Thoracic aorta (tissue), 2 donors: Measurements from ENCODE around the gene FGD4. TPM values are rescaled to one million over a fixed set of nuclear protein-coding genes. Genes with fewer than 3 reads are reported as not detected.

Source experiments
- ATAC-seq: fragments of 150-250 bp; one replicate; pipeline ENCODE4 v1.8.0; 2017; ENCODE audit warnings: low read depth; ENCODE audit not compliant: insufficient number of reproducible peaks, low FRiP score
- DNase-seq: peaks from one replicate; pipeline ENCODE4 v3.0.0-alpha.2; 2020; ENCODE audit warnings: low spot score
- H3K27ac ChIP-seq, 2 donors: fragments of 200-600 bp; sonication (generic); 1 replicate in 1 of 2; 2 replicates in 1 of 2; pipeline ENCODE4 v1.5.1; 2016; ENCODE audit warnings: mild to moderate bottlenecking in 2 of 2, moderate library complexity in 2 of 2
- H3K27me3 ChIP-seq: fragments of 200-600 bp; sonication (generic); replicated peaks from 2 replicates; pipeline ENCODE4 v1.6.0; 2016; ENCODE audit warnings: mild to moderate bottlenecking; ENCODE audit not compliant: insufficient read depth
- H3K36me3 ChIP-seq: fragments of 200-600 bp; sonication (generic); one replicate; pipeline ENCODE4 v1.5.1; 2016
- H3K4me1 ChIP-seq, 2 donors: fragments of 200-600 bp; sonication (generic); 1 replicate in 1 of 2; 2 replicates in 1 of 2; pipeline versions ENCODE4 v1.5.1 to v1.6.0; 2016; ENCODE audit warnings: low read depth in 2 of 2, mild to moderate bottlenecking in 1 of 2; ENCODE audit not compliant: control insufficient read depth in 1 of 2
- H3K4me3 ChIP-seq: fragments of 200-600 bp; sonication (generic); 2 replicates; pipeline ENCODE4 v1.5.1; 2016; ENCODE audit warnings: mild to moderate bottlenecking
- H3K9me3 ChIP-seq: fragments of 200-600 bp; sonication (generic); 2 replicates; pipeline ENCODE4 v1.5.1; 2016
- CTCF ChIP-seq: fragments of 200-600 bp; sonication (generic); IDR thresholded peaks from one replicate; pipeline ENCODE4 v1.5.1; 2019; ENCODE audit warnings: antibody characterized with exemption
- total RNA-seq, 2 donors: library from RNA; depleted of rRNA; stranded (reverse); fragments of >200 nt; gene quantifications; one replicate each; pipeline versions ENCODE4 v1.1.0 to v1.2.3, GENCODE V29; 2016

Gene FGD4
- total RNA-seq, 2 donors from 2014 or later, result 52.7 to 61.6 TPM

- DNase-seq (no peak), ATAC-seq (no peak)
- Histone ChIP-seq H3K27ac (no peak overlapping the region), H3K36me3 (no peaks in the 10 kb centered on the region), H3K27me3 (no peaks in the 10 kb centered on the region), H3K9me3 (no peaks in the 10 kb centered on the region), H3K4me3 (peak overlapping the region; percentile 5), H3K4me1 (peaks cover 22 to 25% of the 10 kb centered on the region in 2 donors)
- no peak for TF ChIP-seq CTCF
Observed at GRCh38 chr12:32457251-32458025, 58.1 kb downstream of the FGD4 start.

GRCh38 chr12:32460638-32461037 is 61.3 kb downstream of the FGD4 start:
- Histone ChIP-seq H3K36me3 (no peaks in the 10 kb centered on the region), H3K4me3 (no peak overlapping the region), H3K27ac (no peak overlapping the region), H3K4me1 (peaks cover 18 to 22% of the 10 kb centered on the region in 2 donors), H3K27me3 (no peaks in the 10 kb centered on the region), H3K9me3 (no peaks in the 10 kb centered on the region)
- ATAC-seq, result no peak
- no peak for TF ChIP-seq CTCF
- DNase-seq, result no peak

GRCh38 chr12:32462908-32463307 is 63.5 kb downstream of the FGD4 start:
- H3K9me3 ChIP-seq, result no peaks in the 10 kb centered on the region
- DNase-seq (no peak), ATAC-seq (no peak)
- H3K27ac ChIP-seq, result no peak overlapping the region
- H3K4me1 ChIP-seq, result peaks cover 0 to 4% of the 10 kb centered on the region in 2 donors
- H3K27me3 ChIP-seq, result no peaks in the 10 kb centered on the region
- H3K4me3 ChIP-seq, result no peak overlapping the region
- no peak for TF ChIP-seq CTCF
- H3K36me3 ChIP-seq, result no peaks in the 10 kb centered on the region

GRCh38 chr12:32466187-32466586 is 66.8 kb downstream of the FGD4 start:
- DNase-seq, result no peak
- Histone ChIP-seq H3K36me3 (no peaks in the 10 kb centered on the region), H3K9me3 (no peaks in the 10 kb centered on the region), H3K27ac (no peak overlapping the region), H3K27me3 (no peaks in the 10 kb centered on the region), H3K4me3 (no peak overlapping the region), H3K4me1 (no peaks in the 10 kb centered on the region)
- no peak for ATAC-seq
- TF ChIP-seq CTCF, result no peak

GRCh38 chr12:32466986-32467711 is 67.8 kb downstream of the FGD4 start:
- DNase-seq, result no peak
- Histone ChIP-seq H3K36me3 (no peaks in the 10 kb centered on the region), H3K4me3 (no peak overlapping the region), H3K4me1 (no peaks in the 10 kb centered on the region), H3K27ac (no peak overlapping the region), H3K9me3 (no peaks in the 10 kb centered on the region), H3K27me3 (no peaks in the 10 kb centered on the region)
- ATAC-seq, result no peak
- TF ChIP-seq CTCF, result no peak
